Measurements from ENCODE around the gene RPRD1B.
"Not testable (repeated sequence)": the region's sequence is repeated elsewhere in the genome, so short reads cannot be mapped to it uniquely, and the experiment has no call there.

RPRD1B gene

DNA sequence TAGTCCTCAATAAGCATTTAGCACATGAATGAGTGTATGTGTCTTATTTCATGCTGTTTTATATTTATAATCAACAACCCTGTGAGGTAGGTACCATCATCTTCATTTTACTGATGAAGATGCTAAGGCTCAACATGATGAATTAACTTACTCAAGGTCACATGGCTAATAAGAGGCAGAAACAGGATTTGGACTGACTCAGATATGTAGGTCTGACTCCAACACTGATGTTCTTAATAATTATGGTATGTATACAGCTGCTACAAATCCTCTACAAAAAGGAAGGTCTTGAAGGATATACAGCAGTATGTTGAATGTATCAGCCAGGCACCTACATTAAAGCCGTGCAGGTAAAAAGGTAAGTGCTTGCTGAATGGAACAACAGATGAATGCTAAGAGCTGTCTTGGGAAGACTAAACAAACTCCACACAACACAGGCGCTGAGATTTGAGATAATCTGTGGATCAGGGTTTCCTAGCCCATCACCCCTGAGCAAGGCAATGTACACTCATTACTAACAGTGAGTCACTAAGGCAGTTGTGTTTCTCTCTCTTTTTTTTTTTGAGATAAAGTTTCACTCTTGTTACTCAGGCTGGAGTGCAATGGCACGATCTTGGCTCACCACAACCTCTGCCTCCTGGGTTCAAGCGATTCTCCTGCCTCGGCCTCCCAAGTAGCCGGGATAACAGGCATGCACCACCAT is 32.2 kb upstream of the RPRD1B start:
- no peak for DNase-seq

DNA sequence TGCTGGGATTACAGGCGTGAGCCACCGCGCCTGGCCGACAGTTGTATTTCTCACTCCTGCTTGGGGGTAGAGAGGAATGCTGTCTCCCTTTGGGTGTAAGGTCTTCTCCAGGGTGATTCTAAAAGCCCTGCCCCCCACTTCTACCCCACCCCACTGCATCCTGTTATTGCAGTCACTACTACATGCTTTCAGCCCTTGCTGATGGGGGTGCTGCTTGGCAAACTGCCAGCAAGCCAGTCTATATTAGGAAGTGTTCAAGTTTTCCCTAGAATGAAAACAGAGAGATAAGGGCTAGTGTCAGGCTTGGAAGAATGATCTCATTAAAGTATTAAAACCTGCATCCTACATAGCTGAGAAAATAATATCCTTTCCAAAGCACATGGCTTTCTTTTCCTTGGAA is 31.6 kb upstream of the RPRD1B start:
- DNase-seq: no peak

DNA sequence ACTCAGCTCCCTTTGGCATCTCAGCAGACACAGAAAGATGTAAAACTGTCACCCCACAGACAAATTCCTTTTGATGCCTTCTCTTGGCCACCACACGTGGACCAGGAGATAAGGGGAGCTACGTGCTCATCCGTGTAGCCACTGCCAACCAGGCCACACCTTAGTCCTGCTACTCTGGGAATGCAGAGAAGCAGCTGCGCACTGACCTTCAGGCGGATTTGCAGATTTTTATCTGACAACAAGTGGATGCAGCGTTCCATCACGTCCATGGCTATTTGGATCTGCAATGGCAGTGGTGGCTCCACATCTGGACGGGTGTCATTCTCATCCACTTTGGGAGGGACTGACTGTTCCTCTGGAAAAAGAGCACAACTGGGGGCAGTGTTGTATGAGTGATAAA is 31.1 kb upstream of the RPRD1B start:
- DNase-seq: no peak

DNA sequence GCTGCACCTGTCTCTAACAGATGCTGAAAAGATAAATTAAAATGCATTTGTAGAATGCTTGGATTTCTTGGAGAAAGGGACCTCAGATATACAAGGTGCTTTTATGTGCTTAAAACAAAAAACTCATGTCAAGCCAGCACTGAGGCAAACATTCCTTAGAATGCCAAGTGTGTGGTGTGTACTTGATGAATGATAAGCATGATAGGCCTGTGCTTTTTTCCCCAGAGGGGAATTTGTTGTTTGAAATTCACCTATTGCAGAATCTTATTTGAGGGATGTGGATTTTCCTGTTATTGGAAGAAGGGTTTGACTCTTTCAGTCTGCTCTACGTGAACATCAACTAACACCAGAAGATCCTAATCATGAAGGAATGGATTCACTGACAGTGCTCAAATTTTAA is 29.1 kb upstream of the RPRD1B start:
- no peak for DNase-seq

DNA sequence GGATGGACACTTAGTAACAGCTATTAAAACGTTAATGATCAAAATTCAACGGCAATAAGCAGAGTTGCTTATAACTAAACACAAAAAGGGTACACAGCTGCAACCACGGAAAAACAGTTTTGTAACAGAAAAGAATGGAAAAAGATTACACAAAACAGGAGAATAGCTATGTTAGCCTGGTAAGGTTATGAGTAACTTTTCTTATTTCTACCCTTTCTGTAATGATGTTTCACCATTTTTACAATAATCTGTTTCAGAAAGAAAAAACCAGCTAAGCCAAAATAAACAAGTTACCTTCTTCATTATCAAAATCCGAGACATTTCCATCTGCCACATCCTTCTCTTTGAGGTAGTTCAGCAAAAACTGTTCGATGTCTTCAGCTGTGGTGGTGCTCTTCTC is 27.6 kb upstream of the RPRD1B start:
- DNase-seq: no peak

DNA sequence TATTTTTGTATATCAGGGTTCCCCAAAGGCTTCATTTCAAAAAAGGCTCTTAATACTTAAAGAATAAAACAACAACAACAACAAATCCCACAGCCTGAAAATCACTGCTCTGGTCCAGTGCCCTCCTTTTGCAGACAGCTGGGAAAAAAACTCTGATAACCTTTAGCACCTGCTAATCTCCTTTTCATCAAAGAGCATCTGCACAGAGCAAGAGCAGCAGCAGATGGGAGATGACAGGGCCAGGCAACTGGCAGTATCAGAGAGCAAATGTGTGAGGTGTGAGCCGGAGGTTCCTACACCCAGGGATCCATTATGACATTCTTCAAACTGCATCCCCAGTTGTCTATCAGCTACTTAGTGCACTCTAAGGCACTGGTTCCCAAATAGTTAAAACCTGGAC is 26.0 kb upstream of the RPRD1B start:
- DNase-seq: no peak

DNA sequence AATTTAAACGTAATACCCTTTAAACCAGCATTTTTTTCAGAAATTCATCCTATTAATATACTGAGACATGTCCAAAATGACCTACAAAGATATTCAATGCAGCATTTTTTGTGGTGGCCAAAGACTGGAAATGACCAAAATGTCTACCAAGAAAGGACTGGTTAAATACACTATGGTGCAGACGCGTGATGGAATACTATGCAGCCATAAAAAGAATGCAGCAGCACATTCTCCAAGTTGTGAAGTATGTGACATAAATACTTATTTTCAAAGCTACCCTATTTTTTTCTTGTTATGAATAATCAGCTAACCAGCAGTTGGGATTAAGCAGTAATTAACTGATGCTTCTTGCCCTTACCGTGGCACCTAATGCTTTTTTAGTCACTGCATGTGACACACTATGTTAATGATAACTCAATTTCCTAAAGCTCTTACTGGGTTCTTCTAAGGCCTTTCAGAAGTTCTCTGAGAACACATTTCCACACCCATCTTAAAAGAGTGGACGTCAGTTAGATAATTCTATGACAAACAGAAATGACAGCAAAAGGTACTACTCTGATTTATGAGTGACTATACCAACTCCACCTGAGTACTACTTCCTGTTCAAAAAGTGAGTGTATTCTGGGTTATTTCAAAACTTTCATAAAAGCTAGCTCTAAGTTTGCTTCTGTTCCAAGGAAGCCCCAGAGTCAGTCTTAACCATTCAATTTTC is 25.2 kb upstream of the RPRD1B start:
- no peak for DNase-seq

DNA sequence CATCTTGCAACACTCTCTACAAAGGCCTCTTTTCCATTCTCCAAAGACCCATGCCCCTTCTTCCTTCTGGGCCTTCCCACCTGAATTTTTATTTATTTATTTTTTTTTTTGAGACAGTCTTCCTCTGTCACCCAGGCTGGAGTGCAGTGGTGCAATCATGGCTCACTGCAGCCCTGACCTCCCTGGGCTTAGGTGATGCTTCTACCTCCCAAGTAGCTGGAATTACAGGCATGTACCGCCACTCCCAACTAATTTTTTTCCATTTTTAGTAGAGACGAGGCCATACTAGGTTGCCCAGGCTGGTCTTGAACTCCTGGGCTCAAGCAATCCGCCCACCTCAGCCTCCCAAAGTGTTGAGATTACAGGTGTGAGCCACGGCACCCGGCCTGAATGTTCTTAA is 24.1 kb upstream of the RPRD1B start:
- not testable (repeated sequence) for DNase-seq

DNA sequence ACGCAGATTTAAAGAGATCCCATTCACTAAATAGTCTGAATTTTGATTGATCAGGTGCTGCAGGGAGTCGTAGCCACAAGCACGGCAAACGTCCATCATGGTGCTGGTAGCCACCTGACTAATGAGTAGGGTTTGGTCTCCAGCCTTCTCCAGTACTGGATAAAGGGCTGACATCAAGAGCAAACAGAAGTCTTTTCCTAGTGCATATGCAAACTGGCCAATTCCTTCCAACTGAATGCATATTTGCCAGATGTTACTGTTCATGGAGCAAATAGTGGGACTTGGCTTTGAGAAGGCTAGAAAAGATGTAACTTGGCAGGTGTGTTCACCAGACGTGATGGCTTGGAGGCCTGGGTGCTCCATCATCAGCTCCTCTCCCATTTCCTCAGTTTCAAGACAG is 21.9 kb upstream of the RPRD1B start:
- no peak for DNase-seq

DNA sequence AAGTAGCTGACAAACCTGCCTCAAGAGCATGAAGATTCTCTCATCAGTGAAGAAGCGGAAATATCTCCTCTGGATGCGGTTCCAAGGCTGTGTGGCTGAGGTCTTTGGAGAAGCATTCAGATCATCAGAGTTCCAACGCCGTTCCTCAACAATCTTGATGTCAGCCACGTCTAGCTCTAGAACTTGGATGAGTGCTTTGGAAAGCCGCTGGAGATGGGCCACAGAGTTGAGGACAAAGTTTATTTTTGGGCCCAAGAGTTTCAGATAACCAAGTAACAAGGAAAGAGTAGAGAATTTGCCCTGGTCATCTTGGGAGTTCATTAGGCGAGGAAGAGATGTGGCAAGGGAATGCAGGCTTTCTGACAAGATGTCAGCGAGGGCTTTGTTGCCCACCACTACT is 21.2 kb upstream of the RPRD1B start:
- DNase-seq: no peak

DNA sequence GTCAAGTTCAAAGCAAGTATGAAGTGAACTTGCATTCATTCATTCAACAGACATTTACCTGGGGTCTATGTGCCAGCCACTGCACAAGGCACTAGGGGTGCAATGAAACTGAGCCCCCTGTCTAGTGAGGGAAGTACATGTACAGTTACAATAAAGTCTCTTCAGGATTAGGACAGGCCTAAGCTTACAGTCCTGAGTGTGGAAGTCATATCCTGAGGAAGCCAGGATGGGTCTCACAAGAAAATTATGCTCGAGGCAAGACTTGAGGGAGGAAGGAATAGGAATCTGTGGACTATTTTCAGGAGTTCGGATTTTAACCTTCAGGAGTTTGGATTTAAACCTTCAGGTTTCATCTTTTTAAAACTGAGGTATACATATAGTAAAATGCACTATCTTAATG is 19.7 kb upstream of the RPRD1B start:
- DNase-seq: no peak

DNA sequence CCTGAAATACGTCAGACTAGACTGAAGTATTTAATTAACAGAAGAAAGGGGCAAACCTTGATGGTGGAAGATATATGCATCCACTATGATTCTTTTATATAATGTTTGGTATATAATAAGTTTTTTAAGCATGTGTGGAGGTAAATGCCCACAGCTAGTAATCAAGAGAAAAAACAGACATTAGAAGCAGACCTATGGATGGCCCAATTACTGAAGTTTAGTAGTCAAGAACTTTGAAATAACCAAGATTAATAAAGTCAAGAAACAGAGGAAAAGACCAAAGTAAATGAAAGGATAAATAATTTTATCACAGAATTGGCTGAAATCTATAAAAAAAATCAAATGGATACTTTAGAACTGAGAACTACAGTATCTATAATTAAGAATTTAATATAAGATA is 15.6 kb upstream of the RPRD1B start:
- DNase-seq: no peak

DNA sequence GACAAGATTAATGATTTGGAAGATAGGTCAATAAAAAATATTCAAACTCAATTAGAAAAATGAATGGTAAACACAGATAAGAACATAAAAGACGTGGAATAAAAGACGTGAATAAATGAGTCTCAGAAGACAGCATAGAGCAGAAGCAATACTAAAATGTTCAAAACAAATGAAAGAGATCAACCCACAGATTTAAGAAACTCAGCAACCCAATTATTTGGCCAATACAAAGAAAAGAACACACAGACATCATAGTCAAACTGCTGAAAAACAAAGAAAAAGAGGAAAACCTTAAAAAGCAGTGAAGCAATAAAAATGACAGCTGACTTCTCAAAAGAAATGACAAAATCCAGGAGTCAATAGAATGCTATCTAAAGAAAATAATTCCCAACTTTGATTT is 15.2 kb upstream of the RPRD1B start:
- DNase-seq: no peak

DNA sequence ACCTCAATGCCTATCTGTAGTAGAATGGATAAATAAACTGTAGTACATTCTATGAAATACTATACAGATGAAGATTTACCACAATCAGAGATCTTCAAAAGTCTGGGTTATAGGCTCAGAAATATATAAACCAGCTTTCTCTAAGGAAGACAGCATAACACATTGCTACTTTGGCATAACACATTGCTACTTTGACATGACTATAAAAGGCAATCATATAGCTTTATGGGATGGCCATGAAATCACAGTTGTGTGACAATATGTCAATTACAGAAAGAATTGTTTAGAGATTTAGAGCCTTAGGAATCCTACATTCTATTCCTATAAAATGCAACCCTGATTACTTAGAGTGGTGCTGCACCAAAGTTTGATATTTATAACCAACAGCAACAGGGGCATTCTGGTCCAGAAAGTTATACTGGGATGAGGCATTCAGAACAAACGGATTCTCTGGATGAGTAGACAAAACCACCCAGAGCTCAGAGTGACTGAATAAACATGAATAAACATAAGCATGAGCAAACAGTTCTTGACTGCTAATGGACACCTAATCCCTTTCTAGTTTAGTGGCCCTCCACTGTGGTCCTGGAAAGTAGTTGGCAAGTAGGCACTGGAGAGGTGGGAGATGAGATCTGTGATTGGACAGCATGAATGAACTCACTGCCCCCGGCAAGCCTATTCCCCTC is 12.3 kb upstream of the RPRD1B start:
- DNase-seq: no peak

DNA sequence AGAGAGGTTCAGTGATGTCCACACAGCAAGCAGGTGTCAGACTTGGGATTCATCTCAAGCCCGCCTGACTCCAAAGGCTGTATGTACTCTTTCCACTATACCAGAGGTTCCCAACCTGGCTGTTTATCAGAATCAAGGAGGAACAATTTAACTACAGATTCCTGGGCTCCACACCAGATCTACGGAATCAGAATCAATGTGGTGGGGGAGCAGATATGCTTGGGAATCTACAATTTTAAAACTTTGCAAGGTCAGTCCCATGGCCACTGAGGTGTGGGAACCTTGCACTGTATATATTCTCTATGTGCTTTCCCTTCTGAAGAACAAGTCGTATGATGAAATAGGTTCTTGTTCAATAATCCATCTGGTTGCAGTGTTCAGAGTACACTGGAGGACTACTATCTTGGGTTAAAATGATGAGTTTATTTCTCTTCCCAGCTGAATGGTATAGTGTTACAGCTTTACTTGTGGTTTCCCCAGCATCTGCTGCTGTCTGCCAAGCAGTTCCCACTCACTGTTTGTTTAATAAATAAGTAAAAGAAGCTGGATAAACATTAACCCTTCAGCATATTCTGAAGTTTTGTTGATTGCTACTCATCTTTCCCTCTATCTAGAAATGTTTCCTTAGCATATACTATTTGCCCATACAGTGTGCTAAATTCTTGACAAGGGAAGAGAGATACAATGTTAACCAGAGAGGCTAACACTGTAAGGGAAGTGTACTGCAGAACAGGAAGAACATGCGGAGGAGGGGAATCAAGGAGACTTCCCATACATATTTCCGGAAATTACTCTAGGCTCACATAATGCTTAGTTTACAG is 10.2 kb upstream of the RPRD1B start:
- no peak for DNase-seq

DNA sequence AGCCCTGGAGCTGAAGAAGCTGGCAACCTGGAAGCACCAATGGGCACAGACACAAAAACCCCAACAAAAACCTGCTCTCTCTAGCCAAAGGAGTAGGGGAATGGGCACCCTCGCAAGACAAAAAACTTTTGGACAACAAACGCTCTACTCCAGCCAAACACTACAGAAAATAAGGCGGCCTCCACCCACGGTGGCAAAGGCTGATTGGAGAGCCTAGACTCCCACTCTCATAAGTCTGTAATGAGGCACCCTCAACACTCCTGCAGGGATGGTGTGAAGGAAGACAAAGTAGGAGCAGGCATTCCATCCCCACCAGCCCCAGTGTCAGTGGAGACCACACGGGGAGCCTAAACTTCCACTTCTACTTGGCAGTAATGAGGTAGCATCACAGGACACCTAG is 9.1 kb upstream of the RPRD1B start:
- no peak for DNase-seq

DNA sequence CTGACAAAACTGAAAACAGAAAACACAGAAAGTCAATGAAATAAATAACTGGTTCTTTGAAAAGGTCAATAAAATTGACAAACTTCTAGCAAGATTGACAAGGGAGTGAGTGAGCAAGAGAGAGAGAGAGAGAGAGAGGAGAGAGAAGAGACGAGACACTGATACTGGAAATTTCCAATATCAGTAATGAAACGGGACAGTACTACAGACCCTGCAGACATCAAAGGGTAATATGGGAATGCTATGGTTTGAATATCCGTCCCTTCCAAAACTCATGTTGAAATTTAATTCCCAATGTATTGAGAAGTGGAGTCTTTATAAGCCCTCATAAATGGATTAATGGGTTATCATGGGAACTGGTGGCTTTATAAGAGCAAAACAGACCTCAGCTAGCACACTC is 4.1 kb upstream of the RPRD1B start:
- DNase-seq: no peak

DNA sequence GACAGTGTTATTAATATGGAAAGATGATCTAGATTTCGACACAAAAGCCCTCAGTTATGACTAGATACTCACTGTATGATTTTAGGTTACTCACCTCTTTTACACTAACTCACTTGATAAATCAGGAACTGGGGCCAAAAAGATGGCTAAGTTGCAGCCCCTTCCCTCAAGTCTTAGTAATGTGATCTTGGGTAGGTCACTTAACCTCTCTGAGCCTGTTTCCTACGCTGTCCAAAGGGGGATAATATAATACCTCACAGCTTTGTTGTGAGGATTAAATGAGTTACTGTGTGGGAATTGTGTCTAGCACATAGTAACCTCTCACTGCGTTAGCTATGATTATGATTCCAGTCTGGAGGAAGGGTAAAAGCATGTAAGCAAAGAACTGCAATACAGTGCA is 1.6 kb upstream of the RPRD1B start:
- no peak for DNase-seq

DNA sequence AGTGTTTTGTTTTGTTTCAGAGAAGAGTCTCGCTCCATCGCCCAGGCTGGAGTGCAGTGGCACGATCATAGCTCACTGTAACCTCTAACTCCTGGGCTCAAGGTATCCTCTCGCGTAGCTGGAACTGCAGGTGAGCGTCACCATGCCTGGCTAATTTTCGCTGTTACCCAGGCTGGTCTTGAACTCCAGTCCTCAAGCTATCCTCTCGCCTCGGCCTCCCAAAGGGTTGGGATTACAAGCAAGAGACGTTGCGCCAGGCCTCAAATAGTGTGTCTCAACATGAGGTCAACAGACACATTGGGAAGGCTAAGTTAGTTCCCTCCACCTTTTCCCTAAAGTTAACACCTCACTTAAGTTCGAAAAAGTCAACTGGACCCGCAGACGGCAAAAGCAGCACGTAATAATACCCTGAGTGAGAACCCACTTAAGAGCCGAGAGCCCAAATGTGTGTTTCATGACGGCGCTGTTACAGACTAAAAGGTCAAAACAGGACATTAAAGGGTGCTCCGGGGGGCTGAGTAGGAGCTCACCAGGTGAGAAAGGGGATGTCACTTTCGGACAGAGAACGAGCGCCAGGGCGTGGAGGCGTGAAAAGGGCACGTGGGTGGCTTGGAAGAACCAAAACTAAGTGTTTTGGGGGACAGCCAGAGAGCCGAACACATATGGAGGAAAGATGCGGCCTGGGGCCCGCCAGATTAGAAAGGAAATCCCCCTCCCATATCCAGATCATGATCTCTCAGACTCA is 789 bp upstream of the RPRD1B start:
- no peak for DNase-seq

DNA sequence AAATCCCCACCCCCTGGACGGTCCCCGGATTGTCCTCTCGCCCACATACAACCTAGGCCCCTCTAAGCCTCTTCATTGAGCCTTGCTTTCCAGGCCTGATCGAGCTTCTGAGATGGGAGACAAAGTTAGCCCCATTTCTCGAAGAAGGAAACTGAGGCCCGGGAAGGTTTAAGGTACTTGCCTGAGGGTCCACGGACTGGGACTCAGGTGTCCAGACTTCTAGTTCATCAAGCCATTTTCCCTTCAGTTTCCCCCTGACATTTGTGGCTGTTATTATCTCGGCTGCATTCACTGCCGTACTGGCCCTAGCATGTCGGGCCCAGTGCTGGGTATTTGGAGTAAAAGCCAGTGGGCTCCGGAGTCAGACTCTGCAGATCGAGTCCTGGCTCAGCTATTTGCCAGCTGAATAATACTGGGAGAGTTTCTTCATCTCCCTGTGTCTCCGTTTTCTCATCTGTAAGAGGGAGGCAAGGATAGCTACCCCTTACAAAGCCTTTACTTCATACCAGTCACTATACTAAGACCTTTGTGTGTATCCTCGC is 633 bp downstream of the RPRD1B start:
- DNase-seq: no peak

DNA sequence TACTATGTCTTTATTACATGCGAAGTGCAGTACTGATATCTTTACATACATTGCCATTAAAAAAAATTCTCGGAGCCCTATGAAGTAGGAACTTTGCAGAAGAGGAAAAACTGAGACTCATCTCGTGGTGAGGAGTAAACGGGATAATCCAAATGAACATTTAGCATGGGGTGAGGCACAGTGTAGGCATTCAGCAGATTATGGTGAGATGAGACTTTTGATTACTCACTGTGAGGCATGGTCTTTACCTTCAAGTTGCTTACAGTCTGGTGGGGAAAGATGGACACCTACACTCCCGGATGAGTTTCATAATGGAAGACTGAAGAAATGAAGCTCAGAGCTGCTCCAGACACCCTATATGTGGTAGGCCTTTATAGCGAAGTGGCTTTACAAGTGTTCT is 1.4 kb downstream of the RPRD1B start:
- DNase-seq: no peak

DNA sequence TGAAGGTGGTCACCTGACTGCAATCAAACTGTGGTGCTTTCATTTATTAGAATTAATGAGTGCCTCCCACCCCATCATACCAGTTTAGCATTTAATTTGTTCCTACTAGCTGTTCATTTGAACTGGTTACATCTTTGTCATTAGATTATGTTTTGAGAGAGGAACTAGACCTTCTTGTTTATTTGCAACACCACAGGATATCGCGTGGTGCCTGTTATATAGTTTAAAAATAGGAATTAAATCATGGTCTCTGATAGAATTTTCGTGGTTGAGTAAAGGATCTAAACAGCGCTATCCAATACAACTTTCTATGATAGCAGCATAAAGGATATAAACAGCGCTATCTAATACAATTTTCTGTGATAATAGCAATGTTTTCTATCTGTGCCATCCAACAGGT is 2.8 kb downstream of the RPRD1B start:
- no peak for DNase-seq

DNA sequence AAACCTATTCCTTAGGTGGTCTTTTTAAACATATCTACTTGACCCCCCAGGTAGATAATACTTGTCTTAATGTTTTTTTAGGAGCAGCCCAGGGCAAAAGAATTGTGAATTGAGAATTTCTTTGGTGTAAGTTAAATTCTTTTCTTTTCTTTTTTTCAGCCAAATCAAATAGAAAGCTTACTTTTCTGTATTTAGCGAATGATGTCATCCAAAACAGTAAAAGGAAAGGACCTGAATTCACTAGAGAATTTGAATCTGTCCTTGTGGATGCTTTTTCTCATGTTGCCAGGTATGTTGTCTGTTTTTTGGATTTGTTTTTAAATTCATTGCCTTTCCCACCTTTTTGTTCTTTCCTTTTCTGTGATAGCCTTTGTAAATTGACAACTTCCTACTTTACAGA is 6.7 kb downstream of the RPRD1B start:
- no peak for DNase-seq
